Measurements from ENCODE around the gene RGL1.
A peak's percentile ranks its signal among the peaks of the same experiment; 100 is the strongest.

Gene RGL1

GRCh38 chr1:183925947-183926346 is 121.0 kb downstream of the RGL1 start:
- Histone ChIP-seq H3K4me3 (ENCODE audit: low read depth, low read length) (no peak overlapping the region), H3K27me3 (replicated peaks) (no peaks in the 10 kb centered on the region), H3K27ac (no peak overlapping the region), H3K36me3 (replicated peaks) (peaks cover 10% of the 10 kb centered on the region)
- no peak for TF ChIP-seq CTCF (IDR thresholded peaks at IDR 0.05; ENCODE audit: low read depth, low read length, missing control alignments)
- DNase-seq = no peak
- in situ Hi-C loops (cut with HindIII; ENCODE audit: low pct_ligation_motif_present, low sequenced_read_pairs) = no loop called here

DNA sequence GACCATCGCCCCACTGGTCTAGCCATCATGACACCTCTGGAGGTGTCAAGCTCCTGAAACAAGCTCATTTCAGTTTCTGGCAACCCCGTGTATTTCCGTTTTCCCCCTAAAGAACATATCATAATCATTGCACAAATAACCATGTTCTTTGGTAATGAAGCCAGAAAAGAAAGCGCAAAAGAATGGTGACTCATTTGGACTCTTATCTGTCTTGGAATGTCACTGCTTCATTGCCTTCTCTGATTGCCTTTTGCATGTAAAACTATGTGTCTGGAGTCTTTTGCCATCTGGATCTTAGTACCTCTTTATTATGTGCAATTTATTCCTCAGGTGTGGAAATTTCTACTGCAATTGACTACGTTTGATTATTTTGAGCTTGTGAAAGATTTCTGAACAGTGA is 122.1 kb downstream of the RGL1 start:
- TF ChIP-seq CTCF (IDR thresholded peaks at IDR 0.05; ENCODE audit: low read depth, low read length, missing control alignments) = no peak
- in situ Hi-C loops (cut with HindIII; ENCODE audit: low pct_ligation_motif_present, low sequenced_read_pairs) = no loop called here
- no peaks in the 10 kb centered on the region for H3K27me3 ChIP-seq (replicated peaks)

DNA sequence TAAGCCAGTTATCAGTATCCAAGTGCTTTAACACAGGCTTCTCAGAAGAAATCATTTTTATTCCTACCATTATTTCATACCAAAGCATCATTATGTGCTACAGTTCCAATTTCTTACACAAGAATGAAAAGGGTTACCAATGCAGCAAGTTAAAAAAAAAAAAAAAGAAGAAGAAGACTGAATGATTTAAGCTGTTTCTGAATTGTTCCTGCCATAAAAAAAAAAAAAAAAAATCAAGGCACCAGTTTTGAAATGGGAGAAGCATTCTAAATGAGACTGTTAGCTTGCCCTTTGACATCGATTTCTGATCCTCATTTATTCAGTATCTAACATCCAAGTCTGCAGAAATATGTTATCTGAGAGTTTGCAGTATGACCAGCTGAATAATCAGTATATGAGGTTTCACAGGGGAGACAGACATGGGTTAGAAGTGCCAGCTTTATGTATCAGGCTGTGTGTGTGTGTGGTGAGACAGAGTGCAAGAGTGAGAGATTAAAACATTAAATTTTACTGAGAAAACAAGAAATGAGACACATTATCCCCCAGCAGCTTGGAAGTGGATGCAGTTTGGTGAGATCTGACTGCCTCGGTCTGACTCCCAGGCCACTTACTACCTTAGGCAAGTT is 126.8 kb downstream of the RGL1 start:
- no peak overlapping the region for H3K4me3 ChIP-seq (ENCODE audit: low read depth, low read length)
- no peaks in the 10 kb centered on the region for H3K36me3 ChIP-seq (replicated peaks)
- H3K27me3 ChIP-seq (replicated peaks) = no peaks in the 10 kb centered on the region
- peak; percentile 8 for DNase-seq
- TF ChIP-seq CTCF (IDR thresholded peaks at IDR 0.05; ENCODE audit: low read depth, low read length, missing control alignments) = no peak
- in situ Hi-C loops (cut with HindIII; ENCODE audit: low pct_ligation_motif_present, low sequenced_read_pairs) = no loop called here
- no peak overlapping the region for H3K27ac ChIP-seq

More for the DNA sequence above, 122.1 kb downstream of the RGL1 start:
- Histone ChIP-seq H3K4me3 (ENCODE audit: low read depth, low read length) (no peak overlapping the region), H3K36me3 (replicated peaks) (peaks cover 10% of the 10 kb centered on the region), H3K27ac (no peak overlapping the region)
- peak; percentile 43 for DNase-seq

DNA sequence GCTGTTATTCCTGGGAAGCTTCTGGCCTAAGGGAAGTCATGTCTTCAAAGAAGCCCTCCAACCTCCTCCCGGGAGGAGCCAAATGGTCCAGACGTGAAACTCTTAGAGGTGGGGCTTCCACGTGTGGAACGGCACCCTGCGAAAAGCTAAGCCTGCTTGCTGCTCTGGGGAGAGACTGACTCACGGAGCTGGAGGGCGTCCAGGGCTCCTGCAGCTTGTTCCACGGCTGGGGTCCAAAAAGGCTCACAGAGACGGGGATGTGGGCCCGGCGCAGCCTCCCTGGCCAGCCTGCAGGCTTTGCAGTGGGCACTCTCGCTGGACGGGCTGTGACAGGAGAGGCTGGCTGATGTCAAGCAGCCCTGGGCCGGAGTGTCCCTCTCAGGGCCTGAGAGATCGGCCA is 127.5 kb downstream of the RGL1 start:
- in situ Hi-C loops (cut with HindIII; ENCODE audit: low pct_ligation_motif_present, low sequenced_read_pairs) = no loop called here
- peak; percentile 76 for DNase-seq
- Histone ChIP-seq H3K27ac (no peak overlapping the region), H3K27me3 (replicated peaks) (no peaks in the 10 kb centered on the region), H3K4me3 (ENCODE audit: low read depth, low read length) (no peak overlapping the region), H3K36me3 (replicated peaks) (no peaks in the 10 kb centered on the region)
- TF ChIP-seq CTCF (IDR thresholded peaks at IDR 0.05; ENCODE audit: low read depth, low read length, missing control alignments) = no peak

GRCh38 chr1:183933528-183934179 is 128.7 kb downstream of the RGL1 start:
- no peak overlapping the region for H3K4me3 ChIP-seq (ENCODE audit: low read depth, low read length)
- H3K36me3 ChIP-seq (replicated peaks) = no peaks in the 10 kb centered on the region
- no peak for TF ChIP-seq CTCF (IDR thresholded peaks at IDR 0.05; ENCODE audit: low read depth, low read length, missing control alignments)
- H3K27me3 ChIP-seq (replicated peaks) = no peaks in the 10 kb centered on the region
- in situ Hi-C loops (cut with HindIII; ENCODE audit: low pct_ligation_motif_present, low sequenced_read_pairs) = no loop called here
- H3K27ac ChIP-seq = no peak overlapping the region
- DNase-seq = no peak
